Endothelial cell of umbilical vein (primary cell): Measurements from ENCODE around the gene SORT1. TPM values are rescaled to one million over a fixed set of nuclear protein-coding genes. Genes with fewer than 3 reads are reported as not detected.

Experiments used
- BruUV-seq: library from RNA; stranded (reverse); fragments of 400-500 nt; replicated peaks from 2 replicates; lab custom pipeline; 2021; lab: Mats Ljungman, UMichigan
- CTCF ChIA-PET: fragments of 300-600, 350-600 bp; sonication (Branson Sonifier 250); formaldehyde crosslinking; loops from one replicate; lab custom pipeline; 2021; ENCODE audit warnings: antibody characterized with exemption, inconsistent platforms; lab: Charles Lee
- POLR2A ChIA-PET: fragments of 300-600, 350-600 bp; sonication (Branson Sonifier 250); formaldehyde crosslinking; loops from one replicate; lab custom pipeline; 2021; ENCODE audit warnings: antibody characterized with exemption, inconsistent platforms; lab: Charles Lee
- DNase-seq: peaks from one replicate; pipeline ENCODE4 v3.0.0-alpha.2; 2011; ENCODE audit warnings: low read depth, low spot score
- FAIRE-seq: peaks from 2 replicates; lab custom pipeline; 2011; peaks lifted over from hg19 to GRCh38; lab: Jason Lieb, UNC
- H2AFZ ChIP-seq: 2 replicates; pipeline ENCODE4 v1.6.0; 2012; ENCODE audit warnings: low read depth, low read length, control low read depth, inconsistent platforms
- H3K27ac ChIP-seq: 2 replicates; pipeline ENCODE4 v1.5.1; 2011; ENCODE audit warnings: low read depth, mild to moderate bottlenecking, control low read depth, low read length, moderate library complexity; ENCODE audit not compliant: insufficient read depth
- H3K27me3 ChIP-seq, 2 experiments: 2 replicates each; pipeline versions ENCODE4 v1.6.0 to v1.6.1; 2011; ENCODE audit warnings: low read length in 2 of 2, mixed read lengths in 1 of 2; ENCODE audit not compliant: control insufficient read depth in 2 of 2, insufficient read depth in 2 of 2
- H3K36me3 ChIP-seq, 2 experiments: 2 replicates in 1 of 2; 3 replicates in 1 of 2; pipeline ENCODE4 v1.5.1; 2011; ENCODE audit warnings: low read length in 2 of 2, mild to moderate bottlenecking in 1 of 2, moderate library complexity in 1 of 2; ENCODE audit not compliant: control insufficient read depth in 2 of 2, insufficient read depth in 2 of 2; ENCODE audit errors: extremely low read depth in 1 of 2
- H3K4me1 ChIP-seq: 3 replicates; pipeline ENCODE4 v1.5.1; 2011; ENCODE audit warnings: mild to moderate bottlenecking, low read length; ENCODE audit not compliant: control insufficient read depth, insufficient read depth; ENCODE audit errors: extremely low read depth
- H3K4me2 ChIP-seq: 2 replicates; pipeline ENCODE4 v1.6.1; 2011; ENCODE audit warnings: low read length, control low read depth, mixed read lengths; ENCODE audit not compliant: insufficient read depth
- H3K4me3 ChIP-seq, 3 experiments: fragments of 200-600 bp in 1 of 3; sonication (generic), shearing (Covaris generic) in 1 of 3; replicated peaks in 1 of 3; 2 replicates each; pipeline ENCODE4 v1.5.1; 2011 to 2016; ENCODE audit warnings: control low read depth in 3 of 3, low read length in 3 of 3, mild to moderate bottlenecking in 2 of 3, inconsistent platforms in 1 of 3, low read depth in 1 of 3, moderate library complexity in 1 of 3; ENCODE audit not compliant: insufficient read depth in 1 of 3
- H3K79me2 ChIP-seq: 2 replicates; pipeline ENCODE4 v1.6.0; 2012; ENCODE audit warnings: low read length, inconsistent platforms; ENCODE audit not compliant: control insufficient read depth, insufficient read depth
- H3K9ac ChIP-seq: replicated peaks from 2 replicates; pipeline ENCODE3; 2011; ENCODE audit warnings: low read length, control low read depth; ENCODE audit not compliant: insufficient read depth; ENCODE audit errors: extremely low read depth
- H3K9me1 ChIP-seq: replicated peaks from 3 replicates; pipeline ENCODE4 v1.6.0; 2011; ENCODE audit warnings: mild to moderate bottlenecking, low read length; ENCODE audit not compliant: control insufficient read depth, insufficient read depth; ENCODE audit errors: extremely low read depth
- H3K9me3 ChIP-seq: replicated peaks from 2 replicates; pipeline ENCODE4 v1.5.1; 2012; ENCODE audit warnings: low read length, inconsistent platforms; ENCODE audit not compliant: control insufficient read depth, insufficient read depth
- H4K20me1 ChIP-seq: replicated peaks from 2 replicates; pipeline ENCODE3; 2011; ENCODE audit warnings: mild to moderate bottlenecking, low read length; ENCODE audit not compliant: control insufficient read depth, insufficient read depth; ENCODE audit errors: extremely low read depth
- EZH2 ChIP-seq: IDR thresholded peaks from 2 replicates; pipeline ENCODE4 v1.6.1; 2012; ENCODE audit warnings: borderline replicate concordance, low read depth, mild to moderate bottlenecking, moderate library complexity, low read length, inconsistent platforms; ENCODE audit not compliant: severe bottlenecking
- FOS ChIP-seq: IDR thresholded peaks from 2 replicates; pipeline ENCODE4 v1.6.1; 2011; ENCODE audit warnings: mild to moderate bottlenecking, low read length, moderate library complexity, borderline replicate concordance; ENCODE audit not compliant: insufficient read depth
- GATA2 ChIP-seq: IDR thresholded peaks from 2 replicates; pipeline ENCODE4 v1.7.0; 2011; ENCODE audit warnings: low read depth, mild to moderate bottlenecking, moderate library complexity, mixed read lengths, low read length; ENCODE audit not compliant: insufficient read length, insufficient read depth
- JUN ChIP-seq: IDR thresholded peaks from 2 replicates; pipeline ENCODE4 v1.6.1; 2011; ENCODE audit warnings: borderline replicate concordance, low read depth; ENCODE audit not compliant: insufficient read length, insufficient read depth
- MYC ChIP-seq: IDR thresholded peaks from one replicate; pipeline ENCODE4 v1.6.1; 2011; ENCODE audit warnings: mild to moderate bottlenecking, low read depth, low read length
- POLR2A ChIP-seq: IDR thresholded peaks from 2 replicates; pipeline ENCODE4 v1.6.1; 2012; ENCODE audit warnings: low read depth, mild to moderate bottlenecking, control low read depth, low read length
- POLR2AphosphoS5 ChIP-seq: IDR thresholded peaks from 2 replicates; pipeline ENCODE4 v1.6.1; 2012; ENCODE audit warnings: low read depth, mild to moderate bottlenecking, control low read depth, low read length, moderate library complexity; ENCODE audit not compliant: insufficient read depth
- dilution Hi-C: fragments of 300-500 bp; cut with MboI; formaldehyde crosslinking; loops from one replicate; pipeline ENCODE4 v1.15.0; 2019; ENCODE audit warnings: low sequenced_read_pairs; ENCODE audit not compliant: extremely low pct_ligation_motif_present
- intact Hi-C: fragments of 100-400 bp; cut with micrococcal nuclease; formaldehyde crosslinking; loops from one replicate; pipeline ENCODE4 v1.10.0; 2022
- polyA plus RNA-seq, 4 experiments: library from polyadenylated mRNA; depleted of rRNA in 3 of 4; stranded (reverse) in 3 of 4; unstranded in 1 of 4; fragments of >200 nt; gene quantifications; 2 replicates each; pipeline versions ENCODE4 v1.2.1 to v1.2.3, GENCODE V29; 2011 to 2012; ENCODE audit warnings: missing spikeins in 1 of 4
- total RNA-seq: library from RNA; stranded (reverse); gene quantifications from 2 replicates; pipeline ENCODE4 v1.2.3, GENCODE V29; 2021
- TF ChIP-seq, protein P1 (sequence below), 2 donors: IDR thresholded peaks; 1 replicate in 1 of 2; 2 replicates in 1 of 2; pipeline ENCODE4 v1.5.1; 2011; ENCODE audit warnings: low read length in 2 of 2, mild to moderate bottlenecking in 2 of 2, moderate library complexity in 2 of 2, control low read depth in 1 of 2, inconsistent platforms in 1 of 2, low read depth in 1 of 2; ENCODE audit not compliant: insufficient read depth in 1 of 2; ENCODE audit errors: extremely low read depth in 1 of 2
- TF ChIP-seq, protein P2 (sequence below): IDR thresholded peaks from 2 replicates; pipeline ENCODE4 v1.6.1; 2011; ENCODE audit not compliant: insufficient read depth, insufficient read length

SORT1 gene
- total and polyA plus RNA-seq, 2 donors (not counting 3 experiments of a cell fraction or from before 2014, with no cell fraction given): 6.8 to 17.8 TPM

DNA sequence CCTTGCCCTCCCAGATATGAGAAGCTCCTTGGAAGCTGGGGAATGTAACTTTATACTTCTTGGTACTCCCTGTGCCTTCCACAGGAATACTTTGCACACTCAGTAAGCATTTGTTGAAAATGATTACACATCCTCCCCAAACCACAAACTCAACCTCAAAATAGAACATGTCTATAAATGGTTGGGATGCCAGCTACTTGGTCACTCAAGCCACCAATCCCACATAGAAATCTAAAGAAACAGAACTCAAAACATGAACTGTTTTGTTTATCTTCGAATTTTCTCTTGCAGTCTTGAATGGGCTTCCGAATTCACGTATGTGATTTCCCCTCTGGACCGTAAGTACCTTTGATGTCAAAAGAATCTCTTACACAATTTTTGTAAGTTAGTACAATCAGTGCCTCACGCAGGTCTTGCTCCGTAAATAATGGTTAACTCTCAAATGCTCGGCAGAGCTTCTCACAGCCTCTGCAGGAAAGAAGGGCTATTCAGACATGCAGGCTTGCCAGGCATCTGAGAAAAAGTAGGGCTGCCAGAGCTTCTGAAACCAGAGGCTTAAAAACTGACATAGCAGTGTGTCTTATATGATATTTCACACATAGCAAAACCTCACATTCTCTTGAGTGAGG, 26.9 kb downstream of the SORT1 start:
- dilution Hi-C loops: no loop called here
- H3K9me3 ChIP-seq: no peaks in the 10 kb centered on the region
- no peaks in the 10 kb centered on the region for H3K36me3 ChIP-seq
- ChIA-PET POLR2A (no interaction called here), CTCF (interaction anchor here (1.1 kb wide), 1 partner anchor 88 kb away, joined by 3 read pairs; the partner anchor contains the start of gene PSRC1)
- no peak overlapping the region for H3K4me3 ChIP-seq
- DNase-seq (no peak), FAIRE-seq (no peak)
- H3K79me2 ChIP-seq: no peaks in the 10 kb centered on the region
- H2AFZ ChIP-seq: no peak overlapping the region
- intact Hi-C loops: no loop called here
- peaks cover 2 to 5% of the 10 kb centered on the region in 2 experiments for H3K27me3 ChIP-seq
- H3K9ac ChIP-seq: no peak overlapping the region
- no peaks in the 10 kb centered on the region for H3K9me1 ChIP-seq
- H3K4me2 ChIP-seq: no peak overlapping the region
- no peaks in the 10 kb centered on the region for H3K4me1 ChIP-seq
- no peak for TF ChIP-seq FOS
- TF ChIP-seq, protein P1, sequence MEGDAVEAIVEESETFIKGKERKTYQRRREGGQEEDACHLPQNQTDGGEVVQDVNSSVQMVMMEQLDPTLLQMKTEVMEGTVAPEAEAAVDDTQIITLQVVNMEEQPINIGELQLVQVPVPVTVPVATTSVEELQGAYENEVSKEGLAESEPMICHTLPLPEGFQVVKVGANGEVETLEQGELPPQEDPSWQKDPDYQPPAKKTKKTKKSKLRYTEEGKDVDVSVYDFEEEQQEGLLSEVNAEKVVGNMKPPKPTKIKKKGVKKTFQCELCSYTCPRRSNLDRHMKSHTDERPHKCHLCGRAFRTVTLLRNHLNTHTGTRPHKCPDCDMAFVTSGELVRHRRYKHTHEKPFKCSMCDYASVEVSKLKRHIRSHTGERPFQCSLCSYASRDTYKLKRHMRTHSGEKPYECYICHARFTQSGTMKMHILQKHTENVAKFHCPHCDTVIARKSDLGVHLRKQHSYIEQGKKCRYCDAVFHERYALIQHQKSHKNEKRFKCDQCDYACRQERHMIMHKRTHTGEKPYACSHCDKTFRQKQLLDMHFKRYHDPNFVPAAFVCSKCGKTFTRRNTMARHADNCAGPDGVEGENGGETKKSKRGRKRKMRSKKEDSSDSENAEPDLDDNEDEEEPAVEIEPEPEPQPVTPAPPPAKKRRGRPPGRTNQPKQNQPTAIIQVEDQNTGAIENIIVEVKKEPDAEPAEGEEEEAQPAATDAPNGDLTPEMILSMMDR (IDR thresholded peaks at IDR 0.05; ENCODE audit: extremely low read depth in 1 of 2, insufficient read depth in 1 of 2, low read depth in 1 of 2, low read length in 2 of 2): no peak
- no peak for TF ChIP-seq POLR2AphosphoS5
- TF ChIP-seq JUN: no peak
- TF ChIP-seq, protein P2, sequence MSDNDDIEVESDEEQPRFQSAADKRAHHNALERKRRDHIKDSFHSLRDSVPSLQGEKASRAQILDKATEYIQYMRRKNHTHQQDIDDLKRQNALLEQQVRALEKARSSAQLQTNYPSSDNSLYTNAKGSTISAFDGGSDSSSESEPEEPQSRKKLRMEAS: no peak
- TF ChIP-seq POLR2A: no peak
- no peak for TF ChIP-seq GATA2
- TF ChIP-seq MYC: no peak
- TF ChIP-seq EZH2: no peak
- no TSS peak for BruUV-seq
- no peak overlapping the region for H3K27ac ChIP-seq
- no peaks in the 10 kb centered on the region for H4K20me1 ChIP-seq
